ENCODE data around the gene NDUFAF3. TPM values are rescaled to one million over a fixed set of nuclear protein-coding genes. Genes with fewer than 3 reads are reported as not detected.

NDUFAF3 gene
- total RNA-seq, 1 donor from 2014 or later = 61.4 TPM

DNA sequence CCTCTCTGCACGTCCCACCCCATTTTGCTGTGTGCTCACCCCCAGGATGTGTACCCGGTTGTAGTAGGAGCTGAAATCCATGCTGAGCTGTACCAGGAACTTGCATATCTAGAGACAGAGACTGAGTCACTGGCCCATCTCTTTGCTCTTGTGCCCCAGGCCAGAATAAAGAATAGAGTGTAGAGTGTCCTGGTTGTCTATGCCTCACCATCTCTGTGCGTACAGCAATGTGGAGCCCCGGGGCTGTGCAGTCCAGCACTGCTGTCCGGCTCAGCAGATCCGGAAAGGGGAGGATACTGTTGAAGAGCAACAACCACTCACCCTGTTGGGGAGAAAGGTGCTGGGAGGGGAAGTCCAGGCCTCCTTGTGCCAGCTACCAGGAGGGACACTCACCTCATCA is 6.2 kb upstream of the NDUFAF3 start:
- peak overlapping the region; percentile 39 for H3K27ac Mint-ChIP-seq
- H3K27me3 Mint-ChIP-seq (ENCODE audit: low read depth) = no peaks in the 10 kb centered on the region
- H3K9me3 Mint-ChIP-seq = no peaks in the 10 kb centered on the region
- H3K4me3 Mint-ChIP-seq = peak overlapping the region; percentile 94
- DNase-seq (ENCODE audit: low spot score in 2 of 2, unreplicated experiment in 2 of 2) = no peak
- H3K4me1 Mint-ChIP-seq = peaks cover 22% of the 10 kb centered on the region
- H3K36me3 Mint-ChIP-seq = peaks cover 11% of the 10 kb centered on the region
- no peak for TF ChIP-seq CTCF (IDR thresholded peaks at IDR 0.05; ENCODE audit: unreplicated experiment)

DNA sequence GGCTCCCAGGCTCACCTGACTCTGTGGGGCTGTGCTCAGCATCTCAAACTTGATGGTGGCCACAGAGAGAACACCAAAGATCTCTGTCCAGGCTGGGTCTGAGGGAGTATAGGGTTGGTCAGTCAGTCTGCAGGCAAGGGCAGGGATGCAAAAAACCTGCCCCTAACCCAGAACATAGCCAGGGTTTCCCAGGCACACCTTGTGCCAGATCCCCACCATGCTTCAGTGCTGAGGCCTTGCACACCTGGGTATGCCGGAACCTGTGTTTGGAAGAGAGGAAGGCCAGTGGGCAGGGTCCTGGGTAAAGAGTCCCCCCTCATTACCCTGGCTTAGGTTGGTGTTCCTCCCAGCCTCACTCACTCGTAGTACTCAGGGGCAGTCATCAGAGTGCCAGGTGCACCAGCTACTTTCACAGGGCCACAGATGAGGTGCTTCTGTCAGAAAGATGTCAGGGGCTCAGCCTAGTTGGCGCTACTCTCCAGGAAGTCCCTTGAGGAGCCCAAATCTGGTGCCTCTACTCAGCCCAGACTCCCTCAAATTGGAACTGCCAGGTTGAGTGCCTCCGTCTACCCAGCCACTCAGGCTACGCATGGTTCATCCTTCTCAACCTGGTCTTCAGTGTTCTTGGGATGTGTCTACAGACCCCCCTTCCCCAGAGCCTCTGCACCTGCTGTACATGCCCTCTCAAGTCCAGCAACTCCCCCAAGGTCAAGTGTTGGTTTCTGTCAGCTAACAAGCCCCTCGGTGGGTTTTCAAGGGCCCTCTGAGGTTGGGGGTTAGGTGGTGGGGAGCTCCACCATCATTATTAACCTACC is 5.3 kb upstream of the NDUFAF3 start:
- Mint-ChIP-seq H3K36me3 (peaks cover 11% of the 10 kb centered on the region), H3K27me3 (ENCODE audit: low read depth) (no peaks in the 10 kb centered on the region), H3K4me3 (peak overlapping the region; percentile 94), H3K27ac (no peak overlapping the region), H3K4me1 (peaks cover 24% of the 10 kb centered on the region), H3K9me3 (no peaks in the 10 kb centered on the region)
- no peak for TF ChIP-seq CTCF (IDR thresholded peaks at IDR 0.05; ENCODE audit: unreplicated experiment)
- DNase-seq (ENCODE audit: low spot score in 2 of 2, unreplicated experiment in 2 of 2) = no peak

GRCh38 chr3:49017229-49017970 is 4.5 kb upstream of the NDUFAF3 start:
- H3K4me3 Mint-ChIP-seq = peak overlapping the region; percentile 94
- H3K4me1 Mint-ChIP-seq = peaks cover 26% of the 10 kb centered on the region
- TF ChIP-seq CTCF (IDR thresholded peaks at IDR 0.05; ENCODE audit: unreplicated experiment) = no peak
- H3K27ac Mint-ChIP-seq = peak overlapping the region; percentile 75
- no peak for DNase-seq (ENCODE audit: low spot score in 2 of 2, unreplicated experiment in 2 of 2)
- H3K9me3 Mint-ChIP-seq = no peaks in the 10 kb centered on the region
- peaks cover 11% of the 10 kb centered on the region for H3K36me3 Mint-ChIP-seq
- H3K27me3 Mint-ChIP-seq (ENCODE audit: low read depth) = no peaks in the 10 kb centered on the region

DNA sequence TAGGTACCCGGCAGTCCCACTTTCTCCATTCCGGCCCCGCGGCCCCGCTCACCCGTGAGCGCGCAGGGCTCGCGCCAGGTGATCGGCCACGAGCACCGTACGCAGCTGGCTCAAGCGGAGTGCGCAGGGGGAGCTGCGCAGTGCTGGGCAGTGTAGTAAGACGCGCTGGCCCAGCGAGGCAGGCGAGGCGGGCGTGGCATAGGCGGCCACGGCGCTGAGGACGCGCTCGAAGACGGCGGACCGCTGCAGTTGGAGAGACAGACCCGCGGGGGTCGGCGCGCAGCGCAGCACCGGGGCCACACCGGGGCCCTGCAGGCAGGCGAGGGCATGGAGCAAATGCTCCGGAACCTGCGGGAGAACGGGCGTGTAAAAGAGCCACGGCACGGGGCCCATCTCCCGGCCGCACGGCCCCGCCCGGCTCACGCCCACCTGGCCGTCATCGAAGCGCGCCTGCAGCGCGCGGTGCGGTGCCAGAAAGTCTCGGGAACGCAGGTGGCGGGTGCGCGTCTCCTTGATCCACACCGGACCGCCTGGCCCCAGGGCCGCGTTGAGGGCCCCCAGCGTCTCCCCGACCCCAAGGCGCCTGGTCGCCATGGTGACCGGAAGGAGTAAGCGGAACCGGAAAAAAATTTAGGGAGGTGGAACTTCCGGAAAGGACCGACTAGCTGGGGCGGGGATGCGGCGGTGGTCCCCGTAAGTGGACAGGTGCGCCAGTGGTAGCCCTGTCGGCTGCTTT is 3.8 kb upstream of the NDUFAF3 start, which contains the start of gene DALRD3:
Gene DALRD3, minus strand, starts transcription at position 610 of the 736 bp plus-strand sequence. Its CDS starts 16 bp downstream, at position 594.
- Mint-ChIP-seq H3K4me3 (peak within 1 kb of the TSS; percentile 94), H3K36me3 (peaks cover 13% of the 10 kb centered on the region), H3K4me1 (peaks cover 33% of the 10 kb centered on the region), H3K27me3 (ENCODE audit: low read depth) (no peaks in the 10 kb centered on the region), H3K9me3 (no peaks in the 10 kb centered on the region), H3K27ac (peak within 1 kb of the TSS; percentile 93)
- TF ChIP-seq CTCF (IDR thresholded peaks at IDR 0.05; ENCODE audit: unreplicated experiment) = no peak
- peak in 1 of 2 experiments; percentile 72 for DNase-seq (ENCODE audit: low spot score in 2 of 2, unreplicated experiment in 2 of 2)

- Mint-ChIP-seq H3K27me3 (ENCODE audit: low read depth) (no peaks in the 10 kb centered on the region), H3K27ac (peak overlapping the region; percentile 93), H3K4me3 (peak overlapping the region; percentile 94), H3K36me3 (peaks cover 15% of the 10 kb centered on the region), H3K4me1 (peaks cover 36% of the 10 kb centered on the region), H3K9me3 (no peaks in the 10 kb centered on the region)
- DNase-seq (ENCODE audit: low spot score in 2 of 2, unreplicated experiment in 2 of 2) = no peak
- TF ChIP-seq CTCF (IDR thresholded peaks at IDR 0.05; ENCODE audit: unreplicated experiment) = no peak
These were observed 3.3 kb upstream of the NDUFAF3 start for GRCh38 chr3:49018707-49019006.

Measured in mesothelial cell of epicardium (in vitro differentiated cells).